ENCODE measurements around the gene OR2D3.
"Not testable (repeated sequence)": the region's sequence is repeated elsewhere in the genome, so short reads cannot be mapped to it uniquely, and the experiment has no call there.

The OR2D3 gene

DNA sequence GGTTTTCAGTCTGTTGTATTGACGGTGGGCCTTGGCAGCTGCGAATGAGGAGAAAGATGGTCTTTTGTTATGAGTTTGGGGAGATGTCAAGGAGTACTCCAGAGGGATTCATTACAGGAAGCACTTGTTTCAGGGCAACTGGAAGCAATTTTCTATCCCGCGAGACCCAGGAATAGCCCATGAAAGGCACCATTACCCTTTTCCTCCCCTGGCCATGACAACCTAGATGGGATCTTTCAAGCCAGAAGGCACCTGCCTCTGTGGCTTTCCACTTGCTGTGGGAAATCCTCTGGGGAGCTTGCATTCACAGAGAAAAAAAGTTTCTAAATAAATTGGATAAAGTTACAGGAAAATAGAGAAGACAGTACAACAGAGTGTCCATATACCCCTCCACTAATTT, 8.1 kb downstream of the OR2D3 start:
- no peak for DNase-seq

DNA sequence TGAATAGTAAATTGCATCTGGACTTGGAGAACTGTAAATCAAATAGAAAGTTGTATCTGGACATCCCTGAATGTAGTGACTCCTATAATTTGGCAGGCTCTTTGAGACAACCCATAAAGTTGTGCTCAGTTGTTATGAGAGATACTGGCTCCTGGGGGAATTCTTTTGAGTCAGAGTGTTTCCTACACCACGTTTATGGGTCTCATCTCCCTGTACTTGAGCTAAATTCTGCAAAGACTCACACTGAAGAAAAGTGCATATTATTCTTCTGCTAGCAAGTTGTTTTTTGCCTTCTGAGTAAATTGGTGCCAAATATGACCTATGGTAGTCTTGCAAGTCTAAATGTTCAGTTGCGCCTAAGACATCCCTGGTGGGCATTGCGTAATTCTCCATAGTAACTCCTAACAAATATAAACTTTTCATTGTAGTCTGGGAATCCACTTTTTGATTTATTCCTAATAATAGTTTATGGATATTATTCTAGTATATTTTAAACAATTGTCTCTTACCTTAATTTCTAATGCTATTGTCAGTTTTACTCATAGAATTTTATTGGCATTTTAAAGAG, 10.4 kb downstream of the OR2D3 start:
- no peak for DNase-seq

GRCh38 chr11:6932145-6932544, 11.3 kb downstream of the OR2D3 start:
- no peak for DNase-seq

DNA sequence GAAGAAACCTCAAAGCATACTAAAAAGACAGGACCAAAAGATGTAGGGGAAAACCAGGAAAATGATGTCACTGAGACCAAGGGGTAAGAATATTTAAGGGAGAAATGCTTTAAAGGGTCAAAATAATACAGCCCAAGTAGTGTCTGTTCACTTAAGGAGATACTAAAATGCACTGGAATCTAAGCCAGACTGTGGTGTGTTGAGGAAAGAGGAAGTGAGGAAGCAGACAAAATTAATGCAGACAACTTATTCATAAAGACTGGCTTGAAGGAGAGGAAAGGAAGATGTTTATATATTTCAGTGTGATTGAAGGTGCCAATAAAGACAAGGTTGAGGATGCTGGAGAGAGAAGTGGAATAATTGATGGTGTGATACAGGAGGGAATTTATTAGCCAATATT, 21.2 kb downstream of the OR2D3 start:
- DNase-seq = no peak

DNA sequence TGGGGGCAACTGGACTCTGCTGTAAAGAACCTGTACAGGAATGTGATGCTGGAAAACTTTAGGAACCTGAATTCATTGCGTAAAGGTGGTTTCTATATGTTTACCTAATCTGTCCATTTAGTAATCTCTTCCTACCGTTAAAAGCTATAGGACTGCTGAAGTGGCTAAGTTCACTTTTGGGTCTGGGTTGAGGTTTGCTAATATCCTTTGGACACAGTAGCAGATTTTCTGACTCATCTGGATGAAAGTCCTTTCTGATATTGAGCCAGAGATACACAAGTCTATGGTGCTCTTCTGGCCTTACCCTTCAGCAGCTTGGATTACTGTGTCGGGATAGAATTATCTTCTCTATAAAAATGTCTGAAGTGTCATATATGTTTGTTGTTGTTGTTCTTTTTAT, 22.3 kb downstream of the OR2D3 start:
- no peak for DNase-seq

DNA sequence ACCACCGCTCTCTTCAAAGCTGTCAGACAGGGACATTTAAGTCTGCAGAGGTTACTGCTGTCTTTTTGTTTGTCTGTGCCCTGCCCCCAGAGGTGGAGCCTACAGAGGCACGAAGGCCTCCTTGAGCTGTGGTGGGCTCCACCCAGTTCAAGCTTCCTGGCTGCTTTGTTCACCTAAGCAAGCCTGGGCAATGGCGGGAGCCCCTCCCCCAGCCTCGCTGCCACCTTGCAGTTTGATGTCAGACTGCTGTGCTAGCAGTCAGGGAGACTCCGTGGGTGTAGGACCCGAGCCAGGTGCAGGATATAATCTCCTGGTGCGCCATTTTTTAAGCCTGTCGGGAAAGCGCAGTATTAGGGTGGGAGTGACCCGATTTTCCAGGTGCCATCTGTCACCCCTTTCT, 33.4 kb downstream of the OR2D3 start:
- not testable (repeated sequence) for DNase-seq

DNA sequence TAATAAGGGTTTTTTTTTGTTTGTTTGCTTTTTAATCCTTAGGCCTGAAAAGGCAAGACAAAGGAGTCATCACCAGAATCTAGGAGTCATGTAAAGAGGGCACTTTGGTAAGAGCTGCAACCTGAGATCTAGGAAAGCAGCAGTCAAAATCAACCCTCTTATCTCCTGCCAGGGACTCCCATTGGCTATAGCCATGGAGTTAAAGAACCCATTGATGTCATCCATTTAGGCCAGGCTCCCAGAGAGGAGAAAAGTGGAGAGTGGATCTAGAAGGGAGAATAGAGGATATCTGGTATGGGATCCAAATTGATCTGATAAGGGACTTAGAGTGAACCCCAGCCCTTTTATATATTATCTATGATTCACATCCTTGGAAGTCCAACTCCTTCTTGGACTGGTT, 41.3 kb downstream of the OR2D3 start:
- no peak for DNase-seq

DNA sequence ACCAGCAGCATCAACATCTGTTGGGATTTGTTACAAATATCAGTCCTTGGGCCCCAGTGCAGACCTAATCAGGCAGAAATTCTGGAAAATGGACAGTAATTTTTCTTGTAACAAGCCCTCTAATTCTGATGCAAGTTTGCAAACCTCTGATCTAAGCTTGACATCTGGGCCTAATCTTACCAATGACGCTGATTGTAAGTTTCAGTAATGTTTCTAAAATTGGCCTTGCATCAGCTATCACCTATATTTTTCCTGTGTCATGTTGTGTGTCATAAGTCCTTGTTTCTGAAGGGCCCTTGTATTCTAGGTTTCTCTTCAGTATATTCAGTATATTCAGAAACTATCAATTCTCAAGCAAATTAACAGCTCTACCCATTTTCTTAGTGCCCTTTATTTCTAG, 41.9 kb downstream of the OR2D3 start:
- no peak for DNase-seq

- DNase-seq = no peak
Observed at GRCh38 chr11:6968816-6969215, 48.0 kb downstream of the OR2D3 start.

GRCh38 chr11:6969854-6970253, 49.1 kb downstream of the OR2D3 start:
- DNase-seq = not testable (repeated sequence)

All from effector CD8-positive, alpha-beta T cell (primary cell).